ENCODE data around the gene ZSWIM1.

ZSWIM1 gene

DNA sequence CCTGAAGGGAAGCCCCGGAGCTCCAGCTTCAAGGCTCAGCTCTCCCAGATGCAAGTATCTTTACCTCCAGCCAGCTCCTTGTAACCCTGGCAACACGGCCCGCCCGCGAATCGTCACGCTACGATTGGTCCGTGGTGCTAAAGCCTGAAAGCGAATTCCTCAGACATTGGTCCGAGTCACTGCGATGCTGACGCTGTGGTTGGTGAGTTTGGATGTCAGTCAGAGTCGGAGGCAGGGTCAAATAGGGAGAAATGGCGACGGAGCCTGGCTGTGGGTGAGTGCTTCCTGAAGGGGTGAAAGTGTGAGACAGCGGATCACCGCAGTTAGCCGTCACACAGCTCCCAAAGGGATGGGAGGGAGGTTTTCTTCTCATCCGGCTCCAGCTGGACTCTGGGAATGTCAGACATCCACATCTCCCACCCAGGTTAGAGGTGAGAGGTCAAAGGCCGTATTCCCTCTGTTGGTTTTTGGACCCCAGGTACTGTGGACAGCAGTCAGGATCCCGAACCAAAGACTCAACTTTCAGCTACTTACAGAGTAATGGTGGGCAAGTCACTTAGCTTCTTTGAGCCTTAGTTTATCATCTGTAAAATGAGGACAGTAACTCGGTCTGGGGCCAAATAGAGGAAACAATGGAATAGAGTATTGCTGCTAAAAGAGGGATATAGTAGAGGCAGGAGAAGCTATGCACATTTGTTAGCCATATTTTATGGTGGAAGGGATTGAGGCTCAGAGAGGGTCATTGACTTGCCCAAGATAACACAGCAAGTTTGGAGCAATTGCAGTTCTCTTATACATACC is at the start of gene ZSWIM1:
Gene ZSWIM1 (plus strand): TSS at position 240 of the 801 bp plus-strand sequence. CDS start 1,366 bp downstream, outside the sequence.
- DNase-seq: peak; percentile 90

DNA sequence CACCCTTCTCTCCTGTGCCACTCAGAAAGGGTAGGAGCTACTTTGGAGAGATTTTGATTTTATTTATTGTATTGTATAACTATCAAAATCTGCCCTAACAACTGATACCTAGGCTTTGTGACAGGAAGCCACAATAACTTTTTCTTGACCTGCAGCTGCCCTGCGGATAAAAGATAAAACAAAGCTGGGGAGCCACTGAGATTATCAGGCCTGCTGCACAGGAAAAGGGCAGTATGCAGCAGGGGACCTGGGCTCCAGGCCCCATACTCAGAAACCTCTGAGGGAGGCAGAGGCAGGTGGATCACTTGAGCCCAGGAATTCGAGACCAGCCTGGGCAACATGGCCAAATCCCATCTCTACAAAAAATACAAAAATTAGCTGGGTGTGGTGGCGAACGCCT is 48.4 kb upstream of the ZSWIM1 start:
- DNase-seq: no peak

DNA sequence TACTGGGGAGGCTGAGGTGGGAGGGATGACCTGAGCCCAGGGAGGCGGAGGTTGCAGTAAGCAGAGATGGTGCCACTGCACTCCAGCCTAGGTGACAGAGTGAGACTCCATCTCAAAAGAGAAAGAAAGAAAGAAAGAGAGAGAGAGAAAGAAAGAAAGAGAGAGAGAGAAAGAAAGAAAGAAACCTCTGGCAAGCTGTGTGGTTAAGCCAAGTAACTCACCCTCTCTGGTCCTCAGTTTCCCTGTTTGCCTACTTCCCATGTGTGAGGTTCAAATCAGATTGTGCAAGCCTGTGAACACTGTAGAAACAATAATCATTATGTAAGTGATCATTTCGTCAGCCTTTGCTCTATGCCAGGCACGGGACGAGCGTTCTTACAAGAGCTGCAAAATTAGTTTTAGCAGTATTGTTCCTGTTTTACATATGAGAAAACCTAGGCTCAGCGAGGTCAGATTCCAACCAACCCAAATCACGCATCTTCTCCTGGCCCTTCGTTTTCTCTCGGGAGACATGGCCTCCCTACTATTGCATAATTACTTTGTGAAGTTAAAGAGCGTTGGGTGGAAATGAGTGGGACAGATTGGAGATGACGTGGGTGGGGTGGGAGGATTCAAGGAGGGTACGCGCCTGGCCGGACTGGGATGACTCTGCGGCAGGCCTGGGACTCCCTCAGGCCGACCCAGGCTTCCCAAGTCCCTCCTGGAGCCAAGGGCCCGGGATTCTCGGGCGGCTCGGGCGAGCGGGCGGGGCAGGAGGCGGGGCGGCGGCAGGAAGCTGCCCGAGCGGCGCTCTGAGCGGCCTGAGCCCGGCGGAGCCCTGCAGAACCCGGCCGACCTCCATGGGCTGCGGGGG is 47.8 kb upstream of the ZSWIM1 start, which contains the start of gene SNX21:
Gene SNX21 (plus strand): TSS at position 770 of the 853 bp plus-strand sequence. CDS start 121 bp downstream, outside the sequence.
- DNase-seq: peak; percentile 18

DNA sequence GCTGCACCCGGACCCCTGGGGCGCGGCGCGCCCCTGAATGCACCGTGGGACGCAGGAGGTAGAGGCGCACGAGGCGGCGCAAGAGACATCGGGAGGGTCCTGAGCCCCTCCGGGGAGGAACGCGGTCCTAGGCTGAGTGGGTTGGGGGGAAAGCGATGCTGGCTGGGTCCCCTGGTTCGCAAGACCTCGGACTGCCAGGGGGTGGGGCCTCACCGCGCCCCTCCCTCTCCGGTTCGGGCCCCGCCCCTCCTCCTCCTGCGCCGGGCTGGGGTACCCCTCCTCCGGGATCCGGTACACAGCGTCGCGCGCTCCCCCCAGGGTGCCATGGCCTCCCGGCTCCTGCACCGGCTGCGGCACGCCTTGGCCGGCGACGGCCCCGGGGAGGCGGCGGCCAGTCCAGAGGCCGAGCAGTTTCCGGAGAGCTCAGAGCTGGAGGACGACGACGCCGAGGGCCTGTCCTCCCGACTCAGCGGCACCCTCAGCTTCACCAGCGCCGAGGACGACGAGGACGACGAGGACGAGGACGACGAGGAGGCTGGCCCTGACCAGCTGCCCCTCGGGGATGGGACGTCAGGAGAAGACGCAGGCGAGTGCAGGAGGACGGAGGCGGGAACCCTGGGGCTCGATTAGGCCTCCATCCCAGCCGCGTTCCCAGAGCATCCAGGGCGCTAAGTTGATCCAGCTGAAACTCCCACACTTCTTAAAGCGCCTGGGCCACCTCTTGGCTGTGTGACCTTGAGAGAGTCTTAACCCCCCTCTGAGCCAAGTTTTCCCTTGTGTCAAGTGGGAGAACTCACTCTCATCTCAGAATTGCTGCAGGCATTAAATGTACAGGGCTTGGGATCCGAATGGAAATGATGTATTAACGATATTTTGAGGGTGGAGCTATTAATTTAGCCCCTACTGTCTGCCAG is 46.9 kb upstream of the ZSWIM1 start:
- peak; percentile 15 for DNase-seq

DNA sequence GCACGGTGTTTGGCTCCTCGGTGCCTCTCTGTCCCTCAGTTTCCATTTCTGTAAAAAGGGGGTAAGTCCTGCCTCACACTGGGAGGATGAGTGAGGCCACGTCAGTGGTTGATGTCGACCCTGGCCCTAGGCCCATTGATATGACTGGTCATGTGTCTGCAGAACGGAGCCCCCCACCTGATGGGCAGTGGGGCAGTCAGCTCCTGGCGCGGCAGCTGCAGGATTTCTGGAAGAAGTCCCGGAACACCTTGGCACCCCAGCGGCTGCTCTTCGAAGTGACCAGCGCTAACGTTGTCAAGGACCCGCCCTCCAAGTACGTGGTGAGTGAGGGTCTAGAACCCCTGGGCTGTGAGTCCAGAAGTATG is 46.2 kb upstream of the ZSWIM1 start:
- no peak for DNase-seq

DNA sequence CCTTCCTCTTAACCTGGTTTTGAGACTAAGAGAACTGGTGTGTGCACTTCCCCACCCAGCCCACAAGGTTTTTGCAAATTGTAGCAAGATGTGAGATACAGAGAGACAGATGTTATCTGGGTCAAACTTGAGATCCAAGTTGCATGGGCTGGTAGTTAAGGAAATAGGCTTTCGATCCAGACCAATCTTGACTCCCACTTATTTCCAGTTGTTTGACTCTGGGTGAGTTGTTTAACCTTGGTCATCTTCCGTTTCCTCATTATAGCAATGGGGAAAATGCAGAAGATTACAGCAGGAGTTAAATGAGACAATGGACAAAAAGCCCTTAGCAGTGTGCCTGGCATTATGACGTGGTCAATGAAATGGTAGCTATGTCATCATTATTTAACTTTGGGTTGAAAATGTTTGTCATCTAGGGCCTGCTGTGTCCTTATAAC is 45.7 kb upstream of the ZSWIM1 start:
- no peak for DNase-seq

DNA sequence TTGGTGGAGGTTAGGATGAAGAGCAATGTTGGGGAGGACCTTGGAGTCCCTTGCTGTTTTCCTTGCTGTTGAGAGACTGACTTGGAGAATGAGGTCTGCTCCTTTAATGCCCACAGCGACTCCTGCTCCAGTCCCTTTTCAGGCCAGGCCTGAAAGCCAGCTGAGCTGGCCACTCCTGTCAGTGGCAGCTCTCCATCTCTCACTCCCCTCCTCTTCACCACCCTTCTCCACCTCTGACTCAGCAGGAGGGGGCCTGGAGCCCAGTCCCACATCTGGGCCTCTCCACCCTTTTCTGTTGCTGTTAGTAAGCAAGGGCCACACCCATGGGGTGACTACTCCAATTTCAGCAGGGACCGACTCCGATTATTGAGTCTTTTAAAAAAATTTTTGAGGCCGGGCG is 45.2 kb upstream of the ZSWIM1 start:
- no peak for DNase-seq

DNA sequence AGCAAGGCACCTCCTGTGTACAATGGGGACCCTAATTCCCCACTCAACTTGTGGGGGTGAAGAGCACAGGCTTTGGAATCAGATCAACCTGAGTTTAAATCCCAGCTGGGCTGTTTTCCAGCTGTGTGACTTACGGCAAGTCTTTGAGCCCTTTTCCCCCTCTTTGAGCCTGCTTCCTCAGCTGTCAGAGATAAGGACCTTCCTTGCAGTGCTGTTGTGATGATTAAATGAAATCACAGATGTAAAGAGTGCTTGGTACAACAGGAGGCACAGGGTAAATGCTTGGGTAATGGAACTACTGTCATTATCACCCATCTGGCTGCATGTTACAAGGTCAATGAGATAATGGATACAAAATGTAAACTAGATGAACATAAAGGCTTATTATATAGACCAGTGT is 44.2 kb upstream of the ZSWIM1 start:
- no peak for DNase-seq

DNA sequence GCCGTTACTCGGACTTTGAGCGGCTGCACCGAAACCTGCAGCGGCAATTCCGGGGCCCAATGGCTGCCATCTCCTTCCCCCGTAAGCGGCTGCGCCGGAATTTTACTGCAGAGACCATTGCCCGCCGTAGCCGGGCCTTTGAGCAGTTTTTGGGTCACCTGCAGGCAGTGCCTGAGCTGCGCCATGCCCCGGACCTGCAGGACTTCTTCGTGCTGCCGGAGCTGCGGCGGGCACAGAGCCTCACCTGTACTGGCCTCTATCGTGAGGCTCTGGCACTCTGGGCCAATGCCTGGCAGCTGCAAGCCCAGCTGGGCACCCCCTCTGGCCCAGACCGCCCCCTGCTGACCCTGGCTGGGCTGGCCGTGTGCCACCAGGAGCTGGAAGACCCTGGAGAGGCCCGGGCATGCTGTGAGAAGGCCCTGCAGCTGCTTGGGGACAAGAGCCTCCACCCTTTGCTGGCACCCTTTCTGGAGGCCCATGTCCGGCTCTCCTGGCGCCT is 40.3 kb upstream of the ZSWIM1 start:
- no peak for DNase-seq

DNA sequence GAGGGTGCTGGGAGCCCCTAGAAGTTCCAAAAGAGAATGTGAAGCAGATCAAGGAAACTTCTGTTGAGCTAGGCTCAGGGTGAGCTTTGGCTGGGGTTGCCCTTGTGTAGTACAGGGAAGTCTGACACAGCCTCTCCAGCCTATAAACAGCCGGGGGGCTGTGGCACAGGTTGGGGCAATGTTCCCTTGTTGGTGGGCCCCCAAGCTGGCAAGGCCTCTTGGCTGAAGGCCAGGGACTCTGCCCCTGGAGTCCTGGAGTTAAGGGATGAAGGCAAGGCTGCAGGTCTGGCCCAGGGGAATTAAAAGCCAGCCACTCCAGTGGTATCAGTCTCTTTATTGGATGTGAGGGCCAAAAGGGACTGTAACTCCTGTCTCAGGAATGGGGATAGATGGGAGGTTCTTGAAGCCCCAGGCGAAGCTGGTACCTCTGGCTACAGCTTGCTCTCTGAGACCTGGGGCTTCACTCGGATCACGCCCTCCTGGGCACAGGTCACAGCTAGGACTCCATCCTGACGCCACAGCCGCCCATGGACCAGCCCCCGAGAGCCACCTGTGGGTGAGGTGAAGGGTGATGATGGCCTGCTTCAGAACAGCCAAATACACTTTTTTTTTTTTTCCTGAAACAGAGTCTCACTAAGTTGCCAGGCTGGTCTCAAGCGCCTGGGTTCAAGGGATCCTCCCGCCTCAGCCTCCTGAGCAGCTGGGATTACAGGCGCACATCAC is 39.5 kb upstream of the ZSWIM1 start:
- no peak for DNase-seq

DNA sequence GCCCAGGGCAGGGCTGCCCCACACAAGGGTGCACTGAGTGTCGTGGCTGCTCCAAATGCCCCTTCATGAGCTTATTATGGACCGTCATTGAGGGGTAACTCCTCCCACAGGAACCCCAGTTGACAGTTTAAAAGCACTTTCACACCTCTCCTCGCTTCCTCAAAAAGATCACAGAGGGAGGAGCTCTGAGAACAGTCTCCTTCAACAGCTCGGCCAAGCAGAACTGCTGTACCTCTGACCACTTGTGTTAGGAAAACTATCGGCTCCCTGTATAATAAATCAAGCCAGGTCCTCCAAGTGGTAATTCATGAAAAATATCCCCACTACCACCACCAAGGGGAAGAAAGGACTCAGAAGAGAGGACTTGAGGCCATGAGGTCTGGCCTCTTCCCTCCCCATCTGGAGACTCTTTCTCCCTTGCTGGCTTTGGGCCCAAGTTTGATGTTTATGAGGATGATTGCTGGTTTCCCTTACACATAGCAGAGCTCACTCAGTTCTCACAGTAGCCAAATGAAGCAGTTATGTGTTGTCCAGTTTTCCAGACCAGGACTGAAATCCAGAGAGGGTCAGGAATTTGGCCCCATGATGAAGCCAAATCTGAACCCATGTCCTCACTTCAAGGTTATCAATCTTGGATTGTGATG is 38.7 kb upstream of the ZSWIM1 start:
- DNase-seq: no peak

DNA sequence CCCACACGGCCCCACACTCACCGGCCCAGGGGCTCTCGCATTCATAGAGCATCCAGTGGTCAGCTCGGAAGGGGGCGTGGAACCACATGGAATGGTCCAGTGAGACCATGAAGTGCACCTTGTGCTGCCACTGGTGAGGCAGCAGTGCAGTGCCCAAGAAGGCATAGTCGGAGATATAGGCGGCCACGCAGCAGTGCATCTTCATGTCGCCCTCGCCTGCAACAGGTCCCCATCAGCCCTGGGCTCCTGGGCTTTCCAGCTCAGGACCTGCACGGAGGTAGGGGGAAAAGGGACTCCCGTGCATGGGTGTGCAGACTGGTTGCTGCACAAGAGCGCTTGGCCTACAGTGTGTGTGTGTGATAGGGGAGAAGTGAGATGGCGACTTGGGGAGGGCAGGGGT is 37.5 kb upstream of the ZSWIM1 start:
- DNase-seq: no peak

DNA sequence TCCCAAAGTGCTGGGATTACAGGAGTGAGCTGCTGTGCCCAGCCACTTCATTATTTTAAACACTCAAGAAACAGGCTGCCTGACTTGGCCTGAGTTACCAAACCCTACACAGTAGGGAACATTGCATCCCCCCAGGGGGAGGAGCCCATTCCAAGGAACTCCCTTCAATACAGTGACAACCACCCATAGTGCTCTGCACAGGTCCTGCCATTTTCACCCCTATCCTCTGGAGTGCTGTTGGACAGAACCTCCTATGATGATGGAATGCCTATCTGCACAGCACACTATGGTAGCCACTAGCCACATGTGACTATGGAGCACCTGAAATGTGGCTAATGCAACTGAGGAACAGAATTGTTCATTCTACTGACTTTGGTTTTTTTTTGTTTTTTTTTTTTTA is 35.6 kb upstream of the ZSWIM1 start:
- no peak for DNase-seq

DNA sequence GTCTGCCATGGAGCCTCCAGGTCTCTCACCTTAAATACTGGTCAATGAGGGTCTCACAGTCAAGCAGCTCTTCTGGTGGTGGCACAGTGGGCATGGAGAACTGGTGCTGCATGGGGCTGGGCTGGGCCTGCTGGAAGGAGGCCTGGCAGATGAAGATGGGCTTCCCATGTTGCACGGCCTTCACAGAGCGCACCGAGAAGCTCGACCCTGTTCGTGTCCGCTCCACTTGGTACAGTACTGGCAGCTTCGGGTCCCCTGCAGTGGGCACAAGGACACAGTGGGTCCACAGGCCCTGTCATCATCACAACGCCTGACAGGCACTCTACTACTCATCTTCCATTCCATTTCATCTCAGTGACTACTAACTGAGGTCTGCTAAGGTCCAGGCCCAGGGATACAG is 32.6 kb upstream of the ZSWIM1 start:
- no peak for DNase-seq

DNA sequence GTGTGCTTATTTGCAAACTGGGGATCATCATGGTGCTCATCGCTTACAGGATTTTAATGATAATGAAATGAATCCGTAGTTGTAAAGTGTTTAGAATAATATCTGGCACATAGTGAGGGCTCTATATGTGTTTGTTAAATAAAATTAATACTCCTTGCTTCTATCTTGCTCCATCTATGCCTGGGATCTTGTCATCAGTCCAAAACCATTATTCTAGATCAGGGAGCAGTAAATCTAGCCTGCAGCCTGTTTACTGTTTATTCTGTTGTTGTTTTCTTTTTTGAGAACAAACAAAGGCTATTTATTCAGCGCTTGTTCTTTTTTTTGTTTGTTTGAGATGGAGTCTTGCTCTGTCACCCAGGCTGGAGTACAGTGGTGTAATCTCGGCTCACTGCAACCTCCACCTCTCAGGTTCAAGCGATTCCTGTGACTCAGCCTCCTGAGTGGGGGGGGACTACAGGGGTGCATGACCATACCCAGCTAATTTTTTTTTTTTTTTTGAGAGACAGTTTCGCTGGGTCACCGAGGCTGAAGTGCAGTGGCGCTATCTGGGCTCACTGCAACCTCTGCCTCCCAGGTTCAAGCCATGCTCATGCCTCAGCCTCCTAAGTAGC is 32.0 kb upstream of the ZSWIM1 start:
- DNase-seq: no peak

DNA sequence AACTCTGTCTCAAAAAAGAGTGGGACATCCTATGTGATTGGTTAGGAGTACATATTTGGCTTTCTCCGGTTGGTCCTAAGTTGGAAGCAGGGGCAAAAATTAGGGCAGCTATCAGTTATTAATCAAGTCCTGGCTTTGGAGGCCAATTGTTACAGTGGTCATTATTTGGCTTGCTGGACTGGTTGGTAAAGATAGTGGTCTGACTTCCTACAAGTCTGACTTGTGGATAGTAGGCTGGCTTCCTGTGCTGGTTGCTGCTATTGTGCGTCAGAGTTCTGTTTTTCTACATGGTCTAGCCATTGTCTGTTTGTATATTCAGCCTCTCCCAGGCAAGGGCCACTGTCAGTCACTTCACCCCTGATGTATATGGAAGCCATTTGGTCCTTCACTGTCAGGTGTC is 30.8 kb upstream of the ZSWIM1 start:
- DNase-seq: no peak

DNA sequence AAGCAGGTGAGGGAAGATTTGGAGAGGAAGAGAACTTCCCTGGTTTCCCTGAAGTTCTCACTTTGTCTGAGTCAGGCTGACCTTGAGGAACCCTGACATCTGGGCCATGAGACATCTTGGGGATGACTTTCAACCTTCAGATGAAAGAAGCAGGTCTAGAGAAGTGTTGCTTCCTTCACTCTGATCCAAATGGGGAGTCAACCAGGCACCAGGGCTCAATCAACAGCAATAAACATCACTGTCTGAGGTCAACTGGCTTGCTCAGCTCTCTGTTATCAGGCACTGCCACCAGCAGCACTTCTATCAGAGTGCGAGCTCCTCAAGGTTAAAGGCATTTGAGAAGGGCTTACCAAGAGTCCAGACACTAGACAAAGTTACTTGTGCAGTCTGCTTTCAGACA is 30.1 kb upstream of the ZSWIM1 start:
- no peak for DNase-seq

DNA sequence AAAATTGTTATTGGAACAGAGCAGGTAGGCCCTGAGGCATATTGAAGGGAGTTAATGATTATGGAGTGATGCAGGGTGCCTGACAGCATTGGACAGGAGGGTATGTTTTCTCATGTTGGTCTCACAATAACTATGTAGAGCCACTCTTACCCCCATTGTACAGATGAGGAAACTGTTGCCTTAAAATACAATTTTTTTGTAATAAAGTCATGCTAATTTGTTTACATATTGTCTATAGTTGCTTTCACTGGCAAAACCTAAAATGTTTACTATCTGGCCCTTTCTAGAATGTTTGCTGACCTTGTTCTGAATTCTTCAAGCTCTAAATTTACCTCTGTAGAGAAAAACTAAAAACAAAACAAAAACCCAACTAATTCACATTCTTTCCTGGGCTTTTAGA is 29.5 kb upstream of the ZSWIM1 start:
- DNase-seq: no peak

DNA sequence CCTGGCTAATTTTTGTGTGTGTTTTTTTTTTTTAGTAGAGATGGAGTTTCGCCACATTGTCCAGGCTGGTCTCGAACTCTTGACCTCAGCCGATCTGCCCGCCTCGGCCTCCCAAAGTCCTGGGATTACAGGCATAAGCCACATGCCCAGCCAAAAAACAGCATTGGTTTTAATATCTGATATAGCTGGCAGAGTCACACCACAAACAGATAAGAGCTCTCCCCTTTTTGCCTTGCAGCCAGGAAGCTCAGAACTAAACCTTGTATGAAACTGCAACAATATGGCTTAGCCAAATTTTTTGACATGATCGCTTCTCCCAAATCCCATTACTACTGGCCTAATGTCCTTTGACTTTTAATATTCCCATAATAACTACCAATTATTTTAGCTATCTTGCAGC is 28.7 kb upstream of the ZSWIM1 start:
- DNase-seq: no peak

DNA sequence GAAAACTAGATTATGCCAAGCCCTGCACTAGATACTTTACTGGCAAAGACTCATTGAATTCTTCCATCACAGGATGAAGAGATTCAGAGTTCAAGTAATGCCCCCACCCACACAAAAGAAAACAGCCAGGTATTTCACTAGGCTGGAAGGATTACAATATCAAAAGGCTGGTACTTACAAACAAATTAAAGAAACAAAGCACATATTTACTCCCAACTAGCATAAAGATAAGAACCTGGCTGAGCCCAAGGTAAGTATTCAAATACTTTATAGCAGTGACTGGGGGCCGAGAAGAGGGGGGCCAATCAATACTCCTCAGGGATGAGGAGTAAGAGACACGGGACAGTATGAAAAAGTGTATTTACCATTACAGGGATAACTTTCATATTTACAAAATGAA is 27.5 kb upstream of the ZSWIM1 start:
- DNase-seq: no peak

Measured in SHP77 treated with DMSO at 0.1 percent for 48 hours (cell line).